ENCODE measurements around the gene SRP9.

DNA sequence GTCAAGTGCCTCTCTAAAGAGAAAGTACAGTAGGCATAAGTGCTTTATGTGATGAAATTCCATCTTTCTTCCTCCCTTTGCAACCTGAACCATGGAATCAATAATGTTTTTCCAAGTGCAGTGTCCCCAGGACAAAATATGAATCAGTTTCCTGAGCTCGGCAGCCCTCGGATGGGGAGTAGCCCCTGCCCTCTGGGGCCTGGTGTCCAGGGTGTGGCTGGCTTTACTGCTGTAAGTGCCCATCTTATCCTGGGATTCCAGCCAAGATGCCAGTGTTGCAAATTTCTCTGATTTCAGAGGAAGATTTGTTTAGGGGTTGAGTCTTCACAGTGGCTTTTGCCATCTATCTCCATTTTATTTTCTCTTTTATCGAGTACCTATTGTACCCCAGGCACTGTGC, 40.5 kb upstream of the SRP9 start:
- TF ChIP-seq, protein P1, sequence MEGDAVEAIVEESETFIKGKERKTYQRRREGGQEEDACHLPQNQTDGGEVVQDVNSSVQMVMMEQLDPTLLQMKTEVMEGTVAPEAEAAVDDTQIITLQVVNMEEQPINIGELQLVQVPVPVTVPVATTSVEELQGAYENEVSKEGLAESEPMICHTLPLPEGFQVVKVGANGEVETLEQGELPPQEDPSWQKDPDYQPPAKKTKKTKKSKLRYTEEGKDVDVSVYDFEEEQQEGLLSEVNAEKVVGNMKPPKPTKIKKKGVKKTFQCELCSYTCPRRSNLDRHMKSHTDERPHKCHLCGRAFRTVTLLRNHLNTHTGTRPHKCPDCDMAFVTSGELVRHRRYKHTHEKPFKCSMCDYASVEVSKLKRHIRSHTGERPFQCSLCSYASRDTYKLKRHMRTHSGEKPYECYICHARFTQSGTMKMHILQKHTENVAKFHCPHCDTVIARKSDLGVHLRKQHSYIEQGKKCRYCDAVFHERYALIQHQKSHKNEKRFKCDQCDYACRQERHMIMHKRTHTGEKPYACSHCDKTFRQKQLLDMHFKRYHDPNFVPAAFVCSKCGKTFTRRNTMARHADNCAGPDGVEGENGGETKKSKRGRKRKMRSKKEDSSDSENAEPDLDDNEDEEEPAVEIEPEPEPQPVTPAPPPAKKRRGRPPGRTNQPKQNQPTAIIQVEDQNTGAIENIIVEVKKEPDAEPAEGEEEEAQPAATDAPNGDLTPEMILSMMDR (IDR thresholded peaks at IDR 0.05; ENCODE audit: insufficient read depth, low read length, poor library complexity, severe bottlenecking): no peak
- no peak for TF ChIP-seq EZH2phosphoT487 (conservative IDR thresholded peaks at IDR 0.05; ENCODE audit: low read length)
